ENCODE data around the gene ZBTB7C.

ZBTB7C gene

GRCh38 chr18:48037481-48038271 lies 371.5 kb downstream of the ZBTB7C start:
- no peak for DNase-seq (ENCODE audit: low read depth in 2 of 2)

DNA sequence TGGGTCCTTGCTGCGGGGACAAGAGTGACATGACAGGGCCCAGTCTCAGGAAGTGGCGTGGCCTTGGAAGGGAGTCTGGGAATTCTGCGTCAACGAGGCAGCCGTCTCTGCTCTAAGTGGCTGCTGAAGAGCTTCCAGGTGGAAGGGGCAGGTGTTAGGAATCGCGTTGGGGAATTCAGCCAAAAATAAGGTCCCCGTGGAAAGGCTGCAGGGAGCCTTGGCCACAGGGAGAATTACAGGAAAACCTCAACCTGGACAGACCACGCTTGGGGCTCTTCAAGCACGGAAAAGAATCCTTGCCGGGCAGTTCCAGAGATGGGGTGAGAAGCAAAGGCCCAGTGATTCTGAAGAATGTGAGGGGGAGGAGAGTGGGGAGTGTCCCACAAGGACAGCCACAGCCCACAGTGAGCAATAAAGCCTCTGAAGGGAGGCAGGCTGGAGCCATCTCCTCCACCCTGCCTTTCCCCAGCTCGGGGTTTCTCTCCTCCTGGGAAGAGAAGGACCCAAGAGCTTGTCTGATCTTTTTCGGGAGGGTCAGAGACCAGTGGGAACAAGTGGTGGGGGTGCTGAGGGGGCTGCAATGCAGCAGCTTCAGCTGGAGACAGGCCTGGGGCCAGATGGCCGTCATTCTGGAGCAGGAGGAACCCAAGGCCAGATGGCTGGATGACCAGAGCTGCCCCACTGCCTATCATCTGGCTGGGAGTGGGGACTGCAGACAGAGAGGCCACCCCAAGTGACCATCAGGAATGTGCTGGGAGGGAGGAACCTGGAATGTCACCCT lies 372.4 kb downstream of the ZBTB7C start:
- DNase-seq (ENCODE audit: low read depth in 2 of 2), result no peak

DNA sequence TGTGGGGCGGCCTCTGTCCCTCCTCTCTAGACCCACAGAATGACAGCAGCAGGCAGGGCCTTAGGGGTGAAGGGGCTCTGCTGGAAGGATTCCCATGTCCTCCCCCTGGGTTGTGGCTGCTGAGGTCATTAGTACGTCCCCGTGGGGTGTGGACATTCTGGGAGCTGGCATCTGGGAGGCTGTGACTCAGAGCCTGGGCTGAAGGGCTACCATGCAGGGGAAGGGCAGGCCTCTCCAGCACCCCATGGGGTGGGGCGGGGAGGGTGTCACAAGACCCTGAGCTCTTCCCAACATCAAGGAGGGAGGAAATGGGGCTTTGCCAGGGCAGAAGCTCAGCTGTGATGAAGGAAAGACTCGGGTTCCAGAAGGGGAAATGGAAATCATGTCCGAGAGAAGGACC lies 373.0 kb downstream of the ZBTB7C start:
- DNase-seq (ENCODE audit: low read depth in 2 of 2), result no peak

- DNase-seq (ENCODE audit: low read depth in 2 of 2), result no peak
Measured at GRCh38 chr18:48035556-48035860, 373.7 kb downstream of the ZBTB7C start.

GRCh38 chr18:48034651-48035555 lies 374.3 kb downstream of the ZBTB7C start:
- DNase-seq (ENCODE audit: low read depth in 2 of 2), result no peak

DNA sequence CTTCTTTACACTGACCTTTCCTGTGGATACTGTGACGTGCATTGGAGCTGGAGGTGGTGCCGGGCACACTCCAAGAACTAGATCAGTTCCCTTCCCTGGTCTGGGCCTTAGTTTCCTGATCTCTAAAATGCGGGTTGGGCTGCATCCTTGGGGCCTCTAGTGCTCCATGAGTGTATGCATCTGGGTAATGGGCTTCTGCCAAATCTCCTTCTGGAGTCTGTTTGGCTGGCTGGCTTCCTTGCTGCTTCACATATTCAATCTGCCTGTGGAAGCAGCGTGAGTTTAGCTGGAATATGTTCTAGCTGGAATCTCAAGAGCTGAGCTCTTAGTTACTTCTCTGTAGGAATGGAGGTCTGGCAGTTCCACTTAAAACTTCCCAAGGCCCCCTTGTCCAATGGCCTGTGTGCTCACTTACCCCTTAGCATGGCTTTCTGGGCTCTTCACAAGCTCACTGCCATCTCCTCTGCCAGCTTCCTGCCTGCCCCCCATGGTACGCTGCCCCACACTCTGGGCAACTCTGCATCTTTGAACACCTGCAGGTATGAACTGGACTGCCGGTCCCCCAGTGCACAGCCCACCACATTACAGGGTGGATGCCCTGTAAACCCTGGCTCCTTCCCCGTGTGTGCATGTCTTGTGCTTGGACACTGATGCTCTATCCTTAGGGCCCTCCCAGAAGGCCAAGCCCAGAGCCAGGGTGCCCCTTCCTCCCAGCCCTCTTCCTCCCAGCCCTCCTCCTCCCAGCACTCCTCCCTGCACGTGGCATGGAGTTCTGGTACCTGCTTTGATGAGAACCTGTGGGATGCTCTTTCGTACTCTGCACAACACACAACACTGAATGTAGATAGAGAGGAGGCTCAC lies 375.2 kb downstream of the ZBTB7C start:
- no peak for DNase-seq (ENCODE audit: low read depth in 2 of 2)

GRCh38 chr18:48032876-48033789 lies 376.1 kb downstream of the ZBTB7C start:
- DNase-seq (ENCODE audit: low read depth in 2 of 2), result no peak

DNA sequence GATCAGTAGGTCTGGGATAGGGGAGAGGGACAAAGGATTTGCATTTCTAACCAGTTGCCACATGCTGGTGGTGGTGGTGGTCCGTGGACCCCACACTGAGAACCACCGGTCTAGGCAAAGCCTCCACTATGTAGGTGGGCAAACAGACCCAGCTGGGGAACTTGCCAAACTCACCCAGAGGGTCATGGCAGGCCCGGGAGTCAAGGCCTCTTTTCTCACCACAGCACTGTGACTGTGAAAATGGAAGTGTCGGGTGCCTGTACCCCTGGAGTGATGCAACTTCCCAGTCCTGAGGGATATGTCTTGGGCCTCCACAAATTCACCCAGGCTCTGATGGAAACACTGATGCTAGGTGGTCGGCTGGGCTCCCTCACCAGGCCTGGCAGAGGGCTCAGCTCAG lies 377.5 kb downstream of the ZBTB7C start:
- DNase-seq (ENCODE audit: low read depth in 2 of 2), result no peak

DNA sequence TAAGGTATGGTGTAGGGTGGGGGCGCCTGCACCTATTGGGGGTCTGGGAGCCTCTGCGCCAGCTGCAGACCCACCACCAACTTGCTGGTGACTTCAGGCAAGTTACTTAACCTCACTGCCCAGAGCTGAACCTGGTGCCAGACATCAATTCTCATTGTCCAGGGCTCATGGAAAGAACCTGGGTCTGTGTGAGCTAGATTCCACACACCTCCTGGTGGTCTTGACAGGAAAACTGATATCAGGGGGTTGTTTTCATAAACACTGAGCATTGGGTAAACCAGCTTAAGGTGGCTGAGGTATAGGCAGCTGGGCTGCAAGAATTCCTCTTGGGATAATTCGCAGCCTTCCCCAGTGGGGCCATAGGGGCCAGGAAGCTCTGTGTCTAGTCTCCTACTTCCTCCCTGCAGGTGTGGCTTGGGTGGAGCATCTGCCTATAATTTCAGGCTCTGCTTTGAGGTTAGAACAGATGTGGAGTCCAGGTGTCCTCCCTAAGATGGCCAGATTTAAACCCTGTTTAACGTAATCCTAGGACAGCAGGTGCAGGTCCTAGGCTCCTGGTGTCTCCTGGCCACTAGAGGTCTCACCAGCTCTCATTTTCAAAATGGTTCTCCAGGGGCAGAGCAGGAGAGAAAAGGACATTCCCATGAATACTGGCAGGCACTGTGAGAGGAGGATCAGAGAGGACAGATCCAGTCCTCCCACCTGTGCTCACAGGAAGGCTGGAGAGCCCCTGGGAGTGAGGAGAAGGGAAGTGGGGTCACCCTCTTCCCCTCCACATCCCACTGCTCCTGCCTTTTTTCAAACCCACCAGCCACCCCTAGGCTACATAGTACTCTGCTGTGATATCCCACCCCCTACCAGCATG lies 378.3 kb downstream of the ZBTB7C start:
- no peak for DNase-seq (ENCODE audit: low read depth in 2 of 2)

DNA sequence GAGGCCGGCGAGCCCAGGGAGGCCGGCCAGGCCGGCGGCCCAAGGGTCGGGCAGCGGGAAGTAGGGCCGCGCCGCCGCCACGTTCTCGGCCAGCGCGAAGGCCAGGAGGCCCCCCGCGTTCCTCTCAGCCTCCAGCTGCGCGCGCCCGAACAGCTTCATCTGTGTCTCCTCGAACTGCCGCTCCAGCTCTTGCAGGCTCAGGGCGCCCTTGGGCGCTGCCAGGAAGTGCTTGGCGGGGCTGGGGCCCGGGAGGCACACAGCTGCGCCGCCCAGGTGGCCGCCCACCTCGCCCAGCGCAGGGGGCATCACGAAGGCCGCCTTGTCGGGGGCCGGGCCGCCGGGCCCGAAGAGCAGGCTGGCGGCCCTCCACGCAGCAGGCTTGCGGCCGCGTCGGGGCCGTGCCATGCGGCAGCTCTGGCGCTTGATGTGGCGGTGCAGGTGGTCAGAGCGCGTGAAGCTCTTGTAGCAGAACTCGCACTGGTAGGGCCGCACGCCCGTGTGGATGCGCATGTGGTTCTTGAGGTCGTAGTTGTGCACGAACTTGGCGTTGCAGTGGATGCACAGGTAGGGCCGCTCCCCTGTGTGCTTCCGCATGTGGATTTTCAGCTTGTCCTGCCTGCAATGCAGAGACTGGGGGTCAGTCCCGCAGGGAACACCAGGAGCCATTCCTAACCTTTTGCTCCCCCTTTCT lies 379.7 kb downstream of the ZBTB7C start:
- DNase-seq (ENCODE audit: low read depth in 2 of 2), result no peak

GRCh38 chr18:48028696-48029095 lies 380.5 kb downstream of the ZBTB7C start:
- DNase-seq (ENCODE audit: low read depth in 2 of 2), result no peak

DNA sequence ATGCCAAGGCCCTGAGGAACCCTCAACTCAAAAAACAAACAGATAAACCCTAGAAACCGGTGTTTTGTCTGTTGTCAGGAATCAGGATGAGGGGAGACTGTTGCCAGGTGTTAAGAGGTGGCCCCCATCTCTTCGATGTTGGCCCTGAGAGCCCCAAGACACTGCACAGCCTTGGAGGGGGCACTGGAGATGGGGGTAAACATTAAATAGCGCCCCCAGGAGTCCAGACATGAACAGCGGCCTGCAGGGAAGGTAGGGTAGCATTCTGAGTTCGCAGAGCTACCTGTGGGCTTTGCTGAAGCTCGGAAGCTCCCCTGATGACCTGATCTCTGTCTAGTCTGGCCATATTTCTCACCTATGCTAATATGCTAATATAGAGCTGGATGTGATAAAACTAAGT lies 381.1 kb downstream of the ZBTB7C start:
- DNase-seq (ENCODE audit: low read depth in 2 of 2), result no peak

GRCh38 chr18:48027401-48027963 lies 381.7 kb downstream of the ZBTB7C start:
- DNase-seq (ENCODE audit: low read depth in 2 of 2), result no peak

- no peak for DNase-seq (ENCODE audit: low read depth in 2 of 2)
Measured at GRCh38 chr18:48026216-48026615, 383.0 kb downstream of the ZBTB7C start.

- no peak for DNase-seq (ENCODE audit: low read depth in 2 of 2)
Measured at GRCh38 chr18:48024881-48025660, 384.1 kb downstream of the ZBTB7C start.

GRCh38 chr18:48024009-48024512 lies 385.1 kb downstream of the ZBTB7C start:
- no peak for DNase-seq (ENCODE audit: low read depth in 2 of 2)

- DNase-seq (ENCODE audit: low read depth in 2 of 2), result no peak
Measured at GRCh38 chr18:48023334-48024008, 385.7 kb downstream of the ZBTB7C start.

Measured in stimulated activated CD4-positive, alpha-beta T cell treated with anti-CD3 and anti-CD28 coated beads, Interleukin-15, amount 100 ng/mL, for 48 hours (primary cell).